ENCODE data around the gene PTPRC. TPM values are rescaled to one million over a fixed set of nuclear protein-coding genes. Genes with fewer than 3 reads are reported as not detected.

Gene PTPRC
- polyA plus RNA-seq, 1 donor (not counting 4 experiments of a cell fraction or from before 2014, with no cell fraction given) = not detected

DNA sequence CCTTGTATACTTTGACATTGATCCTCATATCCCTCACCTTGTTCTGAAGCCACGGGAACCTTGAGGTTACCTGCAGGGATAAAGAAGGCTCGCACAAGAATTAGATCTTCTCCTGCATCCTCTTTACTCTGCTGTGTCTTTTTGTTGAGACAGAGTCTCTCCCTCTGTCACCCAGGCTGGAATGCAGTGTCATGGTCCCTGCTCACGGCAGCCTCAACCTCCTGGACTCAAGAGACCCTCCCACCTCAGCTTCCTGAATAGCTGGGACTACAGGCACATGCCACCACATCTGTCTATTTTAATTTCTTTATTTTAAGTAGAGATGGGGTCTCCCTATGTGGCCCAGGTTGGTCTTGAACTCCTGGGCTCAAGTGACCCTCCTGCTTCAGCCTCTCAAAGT lies 134.7 kb downstream of the PTPRC start:
- Histone ChIP-seq H3K9me3 (ENCODE audit: control insufficient read depth, low read depth, low read length) (no peaks in the 10 kb centered on the region), H3K4me3 (ENCODE audit: control insufficient read depth in 2 of 3, extremely low read depth in 1 of 3, insufficient read depth in 2 of 3, low read depth in 1 of 3, low read length in 3 of 3) (no peak overlapping the region), H3K79me2 (ENCODE audit: control insufficient read depth, insufficient read depth, low read length) (no peaks in the 10 kb centered on the region), H3K4me2 (ENCODE audit: control insufficient read depth, extremely low read depth, insufficient read depth, low read depth, low read length) (no peak overlapping the region), H3K9ac (ENCODE audit: control insufficient read depth, extremely low read depth, insufficient read depth, low read length) (no peak overlapping the region), H3K9me1 (ENCODE audit: control insufficient read depth, extremely low read depth, insufficient read depth, low read length) (no peaks in the 10 kb centered on the region), H4K20me1 (ENCODE audit: control insufficient read depth, extremely low read depth, insufficient read depth, low read length) (no peaks in the 10 kb centered on the region), H3K36me3 (ENCODE audit: control insufficient read depth in 2 of 2, extremely low read depth in 1 of 2, insufficient read depth in 2 of 2, low read length in 2 of 2) (no peaks in the 10 kb centered on the region), H2AFZ (ENCODE audit: control insufficient read depth, low read length) (no peak overlapping the region), H3K27me3 (ENCODE audit: control insufficient read depth, extremely low read depth, insufficient read depth, low read length) (no peaks in the 10 kb centered on the region), H3K4me1 (ENCODE audit: control insufficient read depth, extremely low read depth, insufficient read depth, low read length) (peaks cover 16% of the 10 kb centered on the region), H3K27ac (ENCODE audit: control insufficient read depth, insufficient read depth, low read length) (no peak overlapping the region)
- DNase-seq (ENCODE audit: low read depth, low spot score) (no peak), FAIRE-seq (no peak)
- TF ChIP-seq EZH2 (IDR thresholded peaks at IDR 0.05; ENCODE audit: low read length) = no peak
- TF ChIP-seq, protein P1, sequence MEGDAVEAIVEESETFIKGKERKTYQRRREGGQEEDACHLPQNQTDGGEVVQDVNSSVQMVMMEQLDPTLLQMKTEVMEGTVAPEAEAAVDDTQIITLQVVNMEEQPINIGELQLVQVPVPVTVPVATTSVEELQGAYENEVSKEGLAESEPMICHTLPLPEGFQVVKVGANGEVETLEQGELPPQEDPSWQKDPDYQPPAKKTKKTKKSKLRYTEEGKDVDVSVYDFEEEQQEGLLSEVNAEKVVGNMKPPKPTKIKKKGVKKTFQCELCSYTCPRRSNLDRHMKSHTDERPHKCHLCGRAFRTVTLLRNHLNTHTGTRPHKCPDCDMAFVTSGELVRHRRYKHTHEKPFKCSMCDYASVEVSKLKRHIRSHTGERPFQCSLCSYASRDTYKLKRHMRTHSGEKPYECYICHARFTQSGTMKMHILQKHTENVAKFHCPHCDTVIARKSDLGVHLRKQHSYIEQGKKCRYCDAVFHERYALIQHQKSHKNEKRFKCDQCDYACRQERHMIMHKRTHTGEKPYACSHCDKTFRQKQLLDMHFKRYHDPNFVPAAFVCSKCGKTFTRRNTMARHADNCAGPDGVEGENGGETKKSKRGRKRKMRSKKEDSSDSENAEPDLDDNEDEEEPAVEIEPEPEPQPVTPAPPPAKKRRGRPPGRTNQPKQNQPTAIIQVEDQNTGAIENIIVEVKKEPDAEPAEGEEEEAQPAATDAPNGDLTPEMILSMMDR (optimal IDR thresholded peaks at IDR 0.05 in 1 of 3, IDR thresholded peaks at IDR 0.05 in 1 of 3, conservative IDR thresholded peaks at IDR 0.05 in 1 of 3; ENCODE audit: extremely low read depth in 1 of 3, insufficient read depth in 2 of 3, low read length in 3 of 3) = no peak
- dilution Hi-C loops (cut with MboI; ENCODE audit: extremely low pct_ligation_motif_present, low sequenced_read_pairs) = no loop called here

DNA sequence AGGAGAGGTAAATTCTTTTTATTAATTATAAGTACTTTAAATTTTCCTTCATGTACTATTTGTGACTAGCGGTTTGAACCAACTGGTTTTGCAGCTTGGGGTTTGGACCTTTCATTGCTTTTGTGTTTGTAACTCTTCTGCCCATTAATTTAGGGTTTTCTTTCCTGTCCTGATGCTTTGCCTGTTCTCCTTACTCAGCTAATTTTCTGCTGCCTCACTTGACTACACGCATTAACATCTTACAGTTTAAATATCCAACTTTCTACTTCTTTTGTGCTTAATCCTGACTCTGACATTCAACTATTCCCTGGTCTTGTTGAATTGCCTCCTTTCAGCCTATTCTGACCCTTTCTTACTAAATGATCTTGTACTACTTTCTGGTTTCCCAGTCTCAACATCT lies 135.6 kb downstream of the PTPRC start:
- Histone ChIP-seq H3K4me1 (ENCODE audit: control insufficient read depth, extremely low read depth, insufficient read depth, low read length) (peaks cover 16% of the 10 kb centered on the region), H3K9me3 (ENCODE audit: control insufficient read depth, low read depth, low read length) (no peaks in the 10 kb centered on the region), H3K4me2 (ENCODE audit: control insufficient read depth, extremely low read depth, insufficient read depth, low read depth, low read length) (no peak overlapping the region), H3K36me3 (ENCODE audit: control insufficient read depth in 2 of 2, extremely low read depth in 1 of 2, insufficient read depth in 2 of 2, low read length in 2 of 2) (no peaks in the 10 kb centered on the region), H3K9ac (ENCODE audit: control insufficient read depth, extremely low read depth, insufficient read depth, low read length) (no peak overlapping the region), H3K9me1 (ENCODE audit: control insufficient read depth, extremely low read depth, insufficient read depth, low read length) (no peaks in the 10 kb centered on the region), H3K4me3 (ENCODE audit: control insufficient read depth in 2 of 3, extremely low read depth in 1 of 3, insufficient read depth in 2 of 3, low read depth in 1 of 3, low read length in 3 of 3) (no peak overlapping the region), H3K27ac (ENCODE audit: control insufficient read depth, insufficient read depth, low read length) (no peak overlapping the region), H2AFZ (ENCODE audit: control insufficient read depth, low read length) (no peak overlapping the region), H3K27me3 (ENCODE audit: control insufficient read depth, extremely low read depth, insufficient read depth, low read length) (no peaks in the 10 kb centered on the region), H4K20me1 (ENCODE audit: control insufficient read depth, extremely low read depth, insufficient read depth, low read length) (no peaks in the 10 kb centered on the region), H3K79me2 (ENCODE audit: control insufficient read depth, insufficient read depth, low read length) (no peaks in the 10 kb centered on the region)
- no peak for TF ChIP-seq EZH2 (IDR thresholded peaks at IDR 0.05; ENCODE audit: low read length)
- TF ChIP-seq, protein P1 (optimal IDR thresholded peaks at IDR 0.05 in 1 of 3, IDR thresholded peaks at IDR 0.05 in 1 of 3, conservative IDR thresholded peaks at IDR 0.05 in 1 of 3; ENCODE audit: extremely low read depth in 1 of 3, insufficient read depth in 2 of 3, low read length in 3 of 3) = no peak
- dilution Hi-C loops (cut with MboI; ENCODE audit: extremely low pct_ligation_motif_present, low sequenced_read_pairs) = no loop called here
- FAIRE-seq (no peak), DNase-seq (ENCODE audit: low read depth, low spot score) (no peak)

Measured in keratinocyte (primary cell).